Measurements from ENCODE around the gene NTNG2.

The NTNG2 gene

GRCh38 chr9:132216861-132217619, 55.2 kb downstream of the NTNG2 start:
- no peaks in the 10 kb centered on the region for H3K9me2 ChIP-seq (replicated peaks; ENCODE audit: low read depth, low read length)
- no peak overlapping the region for H2AFZ ChIP-seq (ENCODE audit: low read length)
- no peaks in the 10 kb centered on the region for H3K27me3 ChIP-seq (ENCODE audit: insufficient read depth, low read length, poor library complexity, severe bottlenecking)
- no peaks in the 10 kb centered on the region for H3K4me1 ChIP-seq (ENCODE audit: insufficient read depth, low read length, poor library complexity, severe bottlenecking)
- no peak overlapping the region for H3K9ac ChIP-seq (ENCODE audit: low read depth, low read length, poor library complexity, severe bottlenecking)
- no peaks in the 10 kb centered on the region for H3K9me3 ChIP-seq (ENCODE audit: insufficient read depth, low read depth, low read length)
- TF ChIP-seq CTCF (conservative IDR thresholded peaks at IDR 0.05; ENCODE audit: low read length) = no peak
- no peak for TF ChIP-seq EZH2phosphoT487 (IDR thresholded peaks at IDR 0.05; ENCODE audit: borderline replicate concordance)
- no peaks in the 10 kb centered on the region for H4K20me1 ChIP-seq (ENCODE audit: insufficient read depth, low read length, poor library complexity, severe bottlenecking)
- peaks cover 26% of the 10 kb centered on the region; the same call in 1 of the 2 replicates for H3K79me2 ChIP-seq (ENCODE audit: insufficient read depth, low read length)
- H3K4me3 ChIP-seq (ENCODE audit: low read length, poor library complexity, severe bottlenecking) = no peak overlapping the region
- H3K4me2 ChIP-seq (ENCODE audit: low read depth, low read length, poor library complexity, severe bottlenecking) = no peak overlapping the region
- no peaks in the 10 kb centered on the region for H3F3A ChIP-seq (ENCODE audit: low read depth)
- H3K36me3 ChIP-seq (ENCODE audit: insufficient read depth, low read length) = peaks cover 13% of the 10 kb centered on the region; the same call in 1 of the 2 replicates

- no peaks in the 10 kb centered on the region for H3K4me1 ChIP-seq (ENCODE audit: insufficient read depth, low read length, poor library complexity, severe bottlenecking)
- no peak overlapping the region for H3K9ac ChIP-seq (ENCODE audit: low read depth, low read length, poor library complexity, severe bottlenecking)
- no peaks in the 10 kb centered on the region for H4K20me1 ChIP-seq (ENCODE audit: insufficient read depth, low read length, poor library complexity, severe bottlenecking)
- H3K27me3 ChIP-seq (ENCODE audit: insufficient read depth, low read length, poor library complexity, severe bottlenecking) = no peaks in the 10 kb centered on the region
- no peaks in the 10 kb centered on the region for H3K9me2 ChIP-seq (replicated peaks; ENCODE audit: low read depth, low read length)
- H3K79me2 ChIP-seq (ENCODE audit: insufficient read depth, low read length) = peaks cover 26% of the 10 kb centered on the region; the same call in 1 of the 2 replicates
- TF ChIP-seq CTCF (conservative IDR thresholded peaks at IDR 0.05; ENCODE audit: low read length) = no peak
- no peak for TF ChIP-seq EZH2phosphoT487 (IDR thresholded peaks at IDR 0.05; ENCODE audit: borderline replicate concordance)
- H2AFZ ChIP-seq (ENCODE audit: low read length) = no peak overlapping the region
- no peaks in the 10 kb centered on the region for H3F3A ChIP-seq (ENCODE audit: low read depth)
- no peak overlapping the region for H3K4me2 ChIP-seq (ENCODE audit: low read depth, low read length, poor library complexity, severe bottlenecking)
- no peaks in the 10 kb centered on the region for H3K9me3 ChIP-seq (ENCODE audit: insufficient read depth, low read depth, low read length)
- peaks cover 13% of the 10 kb centered on the region; the same call in 1 of the 2 replicates for H3K36me3 ChIP-seq (ENCODE audit: insufficient read depth, low read length)
- no peak overlapping the region for H3K4me3 ChIP-seq (ENCODE audit: low read length, poor library complexity, severe bottlenecking)
Observed at GRCh38 chr9:132218208-132218607, 56.4 kb downstream of the NTNG2 start.

- H2AFZ ChIP-seq (ENCODE audit: low read length) = no peak overlapping the region
- H3K4me1 ChIP-seq (ENCODE audit: insufficient read depth, low read length, poor library complexity, severe bottlenecking) = no peaks in the 10 kb centered on the region
- H3K79me2 ChIP-seq (ENCODE audit: insufficient read depth, low read length) = peaks cover 21% of the 10 kb centered on the region; the same call in 1 of the 2 replicates
- TF ChIP-seq EZH2phosphoT487 (IDR thresholded peaks at IDR 0.05; ENCODE audit: borderline replicate concordance) (no peak), CTCF (conservative IDR thresholded peaks at IDR 0.05; ENCODE audit: low read length) (no peak)
- no peaks in the 10 kb centered on the region for H3K9me3 ChIP-seq (ENCODE audit: insufficient read depth, low read depth, low read length)
- H4K20me1 ChIP-seq (ENCODE audit: insufficient read depth, low read length, poor library complexity, severe bottlenecking) = no peaks in the 10 kb centered on the region
- H3K9ac ChIP-seq (ENCODE audit: low read depth, low read length, poor library complexity, severe bottlenecking) = no peak overlapping the region
- H3K27me3 ChIP-seq (ENCODE audit: insufficient read depth, low read length, poor library complexity, severe bottlenecking) = no peaks in the 10 kb centered on the region
- H3K4me2 ChIP-seq (ENCODE audit: low read depth, low read length, poor library complexity, severe bottlenecking) = no peak overlapping the region
- no peaks in the 10 kb centered on the region for H3K9me2 ChIP-seq (replicated peaks; ENCODE audit: low read depth, low read length)
- no peak overlapping the region for H3K4me3 ChIP-seq (ENCODE audit: low read length, poor library complexity, severe bottlenecking)
- H3F3A ChIP-seq (ENCODE audit: low read depth) = no peaks in the 10 kb centered on the region
- peaks cover 24% of the 10 kb centered on the region; the same call in 1 of the 2 replicates for H3K36me3 ChIP-seq (ENCODE audit: insufficient read depth, low read length)
Observed at GRCh38 chr9:132221941-132222340, 60.1 kb downstream of the NTNG2 start.

Measured in Loucy (cell line).